NCI-H446 (cell line): ENCODE measurements around the gene AHNAK.
"Not testable (repeated sequence)": the region's sequence is repeated elsewhere in the genome, so short reads cannot be mapped to it uniquely, and the experiment has no call there.

Experiments
- DNase-seq, 2 experiments: peaks; one replicate each; lab custom pipeline; 2025; lab: John Stamatoyannopoulos, UW

The AHNAK gene

DNA sequence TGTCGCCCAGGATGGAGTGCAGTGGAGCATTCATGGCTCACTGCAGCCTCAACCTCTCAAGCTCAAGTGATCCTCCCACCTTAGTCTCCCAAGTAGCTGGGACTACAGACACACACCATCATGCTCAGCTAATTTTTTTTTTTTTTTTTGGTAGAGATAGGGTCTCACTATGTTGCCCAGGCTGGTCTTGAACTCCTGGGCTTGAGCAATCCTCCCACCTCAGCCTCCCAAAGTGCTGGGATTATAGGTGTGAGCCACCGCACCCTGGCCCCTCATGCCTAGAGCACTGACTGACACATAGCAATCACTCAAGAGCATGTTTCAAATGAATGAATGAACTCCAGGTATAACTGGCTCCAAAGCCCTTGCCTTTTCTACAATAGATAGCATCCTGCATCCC lies 3.9 kb upstream of the AHNAK start:
- DNase-seq = not testable (repeated sequence)

DNA sequence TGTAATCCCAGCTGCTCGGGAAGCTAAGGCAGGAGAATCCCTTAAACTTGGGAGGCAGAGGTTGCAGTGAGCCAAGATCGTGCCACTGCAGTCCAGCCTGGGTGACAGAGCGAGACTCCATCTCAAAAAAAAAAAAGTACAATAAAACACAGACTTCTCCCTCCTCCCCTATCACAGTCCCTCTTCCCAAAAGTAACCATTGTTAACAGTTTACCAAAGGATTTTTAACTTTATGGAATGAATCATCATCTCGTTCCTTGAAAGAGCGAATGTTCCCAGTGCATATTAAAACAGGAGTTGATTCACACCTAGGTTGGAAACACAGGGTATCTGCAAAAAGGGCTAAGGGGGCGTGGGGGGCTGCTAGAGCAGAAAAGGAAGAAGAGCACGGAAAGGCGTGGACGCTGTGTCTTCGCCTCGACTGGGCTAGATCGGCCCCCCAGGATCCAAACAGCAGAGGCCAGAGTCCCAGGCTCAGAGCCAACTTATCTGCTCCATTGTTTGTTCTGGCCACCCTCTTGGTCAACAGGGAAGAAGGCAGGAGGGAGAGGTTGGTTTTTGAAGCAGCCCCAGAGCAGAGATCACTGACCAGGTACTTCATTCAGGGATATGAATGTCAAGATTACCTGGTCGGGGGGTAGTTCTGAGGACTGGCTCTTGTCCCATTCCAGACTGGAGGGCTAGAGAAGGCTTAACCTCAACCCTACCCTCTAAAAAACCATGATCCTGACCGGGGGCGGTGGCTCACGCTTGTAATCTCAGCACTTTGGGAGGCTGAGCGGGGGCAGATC lies 2.1 kb upstream of the AHNAK start:
- no peak for DNase-seq

DNA sequence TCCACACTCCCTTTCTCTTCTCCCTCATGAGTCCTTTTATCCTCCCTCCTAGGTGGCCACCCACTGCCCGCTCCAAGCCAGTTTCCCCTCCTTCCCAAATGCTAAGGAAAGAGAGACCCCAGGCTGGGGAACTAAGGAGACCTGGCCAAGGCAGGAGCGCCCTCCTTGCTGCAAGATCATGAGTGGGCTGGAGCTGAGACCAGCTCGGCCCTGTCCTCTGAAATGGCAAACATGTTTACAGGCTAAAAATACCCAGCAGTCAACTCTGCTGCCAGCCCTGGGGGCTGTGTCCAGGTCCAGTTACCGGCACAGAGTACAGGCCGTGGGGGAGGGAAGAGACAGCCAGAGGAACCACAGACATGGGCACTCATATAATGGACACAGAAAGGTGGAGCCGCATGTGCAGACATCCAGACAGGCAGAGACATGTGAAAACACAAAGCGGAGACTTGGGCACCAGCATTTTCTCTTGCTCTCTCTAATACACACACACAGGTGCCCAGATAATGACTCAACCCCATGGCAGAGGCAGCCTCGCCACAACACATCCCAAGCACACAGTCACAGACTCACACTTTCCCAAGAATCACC lies 1.2 kb upstream of the AHNAK start:
- no peak for DNase-seq

DNA sequence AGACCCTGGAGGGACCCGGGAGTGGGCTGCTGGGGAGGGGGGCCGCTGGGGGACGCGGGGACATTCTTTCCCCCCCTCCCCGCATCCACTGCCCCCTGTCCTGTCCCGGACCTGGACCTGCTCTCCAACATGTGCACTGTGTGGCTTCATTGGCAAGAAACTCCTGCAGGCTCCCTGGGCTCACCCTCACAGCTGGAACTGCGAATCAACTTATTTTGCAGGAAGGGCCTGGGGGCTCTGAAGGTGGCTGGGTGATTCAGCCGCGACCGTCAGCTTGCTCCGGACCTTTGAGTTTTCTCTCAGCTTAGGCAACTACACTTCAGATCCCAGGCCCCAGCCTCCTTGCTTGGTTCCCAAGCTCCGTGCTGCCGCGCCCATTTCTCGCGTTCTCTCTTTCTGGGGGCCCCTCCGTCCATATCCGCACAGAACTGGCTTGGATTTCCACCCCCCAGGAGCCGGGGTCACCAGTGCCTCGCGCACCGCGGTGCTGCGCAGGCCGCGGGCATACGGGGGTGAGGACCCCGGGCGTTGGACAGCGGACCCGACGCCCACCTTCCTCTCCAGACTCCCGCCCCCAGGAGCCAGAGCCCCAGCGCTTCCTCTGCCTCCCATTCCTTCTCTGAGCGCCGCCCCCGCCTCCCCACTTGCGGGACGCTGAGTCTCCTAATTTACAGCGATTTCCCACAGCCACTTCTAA lies 471 bp upstream of the AHNAK start:
- DNase-seq = no peak

DNA sequence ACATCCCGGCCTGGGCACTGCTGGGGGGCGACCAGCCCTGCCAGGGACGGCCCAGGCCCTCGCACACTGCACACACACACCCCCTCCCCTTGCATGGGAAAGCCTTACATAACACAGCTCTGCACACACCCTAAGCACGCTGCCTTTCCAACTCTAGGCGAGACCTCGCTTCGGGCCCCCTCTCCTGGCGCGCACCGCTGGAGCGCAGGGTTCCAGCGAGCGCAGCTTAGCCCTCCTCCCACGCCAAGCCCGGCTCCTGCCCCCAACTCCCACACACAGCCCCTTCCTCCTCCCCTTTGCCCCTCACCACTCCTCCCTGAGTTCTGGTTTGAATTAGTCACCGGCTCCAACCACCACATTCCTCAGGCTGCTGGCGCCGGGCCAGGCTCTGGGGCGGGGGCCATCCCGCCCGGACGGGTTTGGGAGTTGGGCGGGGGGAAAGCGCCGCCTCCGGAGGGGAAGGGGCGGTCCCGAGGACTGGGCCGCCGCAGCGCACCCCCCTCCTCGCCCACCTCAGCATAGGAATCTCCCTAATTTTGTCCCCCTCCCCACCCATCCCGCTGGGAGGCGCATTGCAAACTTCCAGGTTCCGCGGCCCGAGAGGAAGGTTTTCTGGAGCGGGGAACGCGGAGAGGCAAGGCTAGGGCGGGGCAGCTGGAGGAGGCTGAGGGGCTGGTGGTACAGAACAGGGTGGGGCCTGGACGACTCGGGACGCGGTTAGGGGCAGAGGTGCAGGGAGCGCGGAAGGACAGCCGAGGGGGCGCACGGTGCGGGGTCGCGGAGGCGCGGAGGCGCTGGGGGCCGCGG lies 966 bp downstream of the AHNAK start:
- peak in 1 of 2 experiments; percentile 57 for DNase-seq

DNA sequence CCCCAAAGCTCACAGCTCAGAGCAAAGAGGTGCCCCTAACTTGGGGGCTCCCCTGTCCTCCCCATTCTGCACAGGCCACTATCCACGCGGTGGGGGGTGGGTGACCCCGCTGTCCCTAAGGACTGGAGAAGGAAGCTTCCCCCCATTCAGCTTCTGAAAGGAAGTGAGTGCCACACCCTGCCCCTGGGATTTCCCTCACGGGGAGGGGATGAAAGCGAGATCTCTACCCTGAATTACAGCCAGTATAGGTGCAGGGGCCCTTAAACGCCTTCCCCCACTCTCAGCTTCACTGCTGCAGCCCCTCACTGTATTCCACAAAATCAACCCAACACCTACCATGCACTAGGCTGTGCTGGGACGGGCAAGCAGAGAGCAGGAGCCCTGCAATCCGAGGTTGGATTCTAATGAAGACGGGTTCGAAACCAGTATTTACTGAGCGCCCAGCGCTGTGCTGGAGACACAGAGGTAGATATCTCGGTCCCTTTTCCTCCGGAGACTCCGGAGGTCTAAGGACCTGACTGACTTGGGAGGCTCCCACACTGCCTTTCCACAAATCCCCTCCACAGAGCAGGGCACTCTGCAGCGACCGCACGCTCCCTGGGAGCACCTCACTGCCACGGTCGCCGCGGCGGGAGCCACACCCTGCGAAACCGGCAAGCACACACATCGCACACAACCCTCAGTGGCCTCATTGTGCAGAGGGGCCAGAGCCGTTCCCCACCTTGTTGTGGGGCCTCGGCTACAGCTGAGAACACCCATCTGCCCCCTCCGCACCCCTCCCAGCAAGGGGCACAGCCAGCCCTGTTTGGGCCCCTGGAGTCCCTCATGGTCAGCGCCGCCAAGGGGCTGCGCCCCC lies 1.8 kb downstream of the AHNAK start:
- DNase-seq = no peak

DNA sequence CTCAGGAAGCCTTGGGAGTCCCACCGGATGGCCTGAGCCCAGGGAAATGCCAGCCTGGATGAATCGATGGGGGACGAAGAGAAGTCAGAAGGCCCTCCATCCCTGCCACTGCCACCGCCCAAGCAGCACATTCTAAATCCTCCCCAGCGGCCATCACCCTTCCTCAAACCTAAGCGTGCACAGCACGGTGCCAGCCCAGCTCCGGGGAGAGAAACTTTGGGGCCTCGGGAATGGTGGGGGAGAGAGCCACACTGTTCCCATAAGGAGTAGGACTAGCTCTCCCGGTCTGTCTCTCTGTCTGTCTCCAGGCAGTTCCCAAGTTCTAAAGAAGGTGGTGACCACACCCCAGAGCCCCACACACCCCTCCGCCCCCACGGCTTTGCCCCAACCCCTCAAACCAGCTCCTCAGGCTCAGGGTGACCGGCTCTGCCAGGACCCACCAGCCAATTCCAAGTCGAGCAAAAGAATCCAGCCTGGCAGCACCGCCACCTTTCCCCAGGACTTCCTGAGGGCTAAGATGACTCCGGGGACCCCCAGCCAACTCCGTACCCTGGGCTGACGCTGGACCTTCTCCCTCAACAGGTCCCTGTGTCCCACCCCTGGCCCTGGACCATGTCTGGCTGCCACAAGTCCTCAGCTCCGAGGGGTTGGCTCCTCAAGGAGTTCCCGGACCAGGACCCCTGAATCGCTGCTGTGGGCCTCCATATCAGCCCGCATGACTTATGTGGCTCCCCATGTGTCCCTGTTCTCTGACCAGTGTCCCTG lies 2.7 kb downstream of the AHNAK start:
- no peak for DNase-seq

DNA sequence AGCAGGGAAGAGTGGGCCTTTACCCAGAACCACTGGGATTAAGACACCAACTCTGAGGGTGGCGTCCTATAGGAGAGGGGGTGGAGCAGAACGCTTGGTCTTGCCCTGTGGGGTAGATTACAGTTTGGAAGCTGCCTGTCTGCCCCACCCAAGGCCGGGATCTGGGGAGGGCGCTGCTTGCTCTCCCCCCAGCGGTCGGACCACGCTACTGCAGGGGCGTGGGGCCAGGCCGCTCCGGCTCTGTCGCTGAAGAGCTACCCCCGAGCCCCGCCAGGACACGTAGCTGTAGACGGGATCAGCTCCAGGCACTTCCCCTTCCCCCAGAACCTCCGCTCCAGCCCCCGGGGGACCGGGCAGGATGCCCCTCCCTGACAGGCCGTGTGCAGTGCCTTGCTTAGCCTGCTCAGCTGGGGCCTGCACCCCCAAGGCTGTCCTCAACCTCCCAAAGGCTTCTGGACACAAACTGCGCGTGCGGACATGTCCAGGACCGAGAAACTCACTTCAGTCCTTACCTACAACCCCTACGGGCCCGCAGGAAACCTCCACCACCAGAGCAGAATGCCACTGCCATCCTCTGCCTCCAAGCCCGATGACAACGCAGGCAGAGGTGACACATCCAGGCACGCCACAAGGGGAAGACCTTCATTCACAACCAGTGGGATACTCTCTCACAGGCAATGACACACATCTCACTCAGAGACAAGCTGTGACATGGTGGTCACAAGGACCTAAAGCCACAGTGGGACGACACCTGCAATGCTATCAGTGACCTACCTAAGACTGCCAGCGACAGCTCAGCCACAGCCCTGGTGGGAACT lies 3.6 kb downstream of the AHNAK start:
- DNase-seq = peak; percentile 25 to 63

DNA sequence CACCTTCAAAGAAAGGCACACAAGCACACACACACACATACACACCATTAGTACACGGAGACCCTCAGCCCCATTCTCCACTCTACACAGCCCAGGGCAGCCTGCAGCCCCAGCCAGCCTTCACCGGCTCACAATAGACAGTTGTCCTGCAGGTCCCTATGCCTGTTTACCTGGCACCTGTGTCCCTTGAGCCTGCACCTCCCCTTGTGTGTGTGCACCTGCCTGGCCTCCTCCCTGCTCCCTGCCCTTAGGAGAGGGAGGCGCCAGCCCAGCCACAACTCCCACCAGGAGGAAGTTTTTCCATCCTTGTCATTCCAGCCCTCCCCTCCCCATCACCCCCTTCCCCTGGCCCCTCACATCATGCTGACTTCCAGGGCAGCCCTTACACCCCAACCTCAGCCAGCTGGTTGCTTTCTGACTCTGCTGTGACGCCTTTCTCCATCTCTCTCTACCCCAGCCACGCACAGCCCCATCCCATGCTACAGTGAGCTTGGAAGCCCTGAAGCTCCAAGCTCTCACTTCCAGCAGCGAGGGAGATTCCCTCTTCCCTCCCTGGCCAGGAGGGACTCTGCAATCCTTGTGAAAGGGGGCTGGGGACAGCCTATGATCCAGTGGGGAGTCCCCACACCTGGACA lies 4.4 kb downstream of the AHNAK start:
- DNase-seq = no peak

DNA sequence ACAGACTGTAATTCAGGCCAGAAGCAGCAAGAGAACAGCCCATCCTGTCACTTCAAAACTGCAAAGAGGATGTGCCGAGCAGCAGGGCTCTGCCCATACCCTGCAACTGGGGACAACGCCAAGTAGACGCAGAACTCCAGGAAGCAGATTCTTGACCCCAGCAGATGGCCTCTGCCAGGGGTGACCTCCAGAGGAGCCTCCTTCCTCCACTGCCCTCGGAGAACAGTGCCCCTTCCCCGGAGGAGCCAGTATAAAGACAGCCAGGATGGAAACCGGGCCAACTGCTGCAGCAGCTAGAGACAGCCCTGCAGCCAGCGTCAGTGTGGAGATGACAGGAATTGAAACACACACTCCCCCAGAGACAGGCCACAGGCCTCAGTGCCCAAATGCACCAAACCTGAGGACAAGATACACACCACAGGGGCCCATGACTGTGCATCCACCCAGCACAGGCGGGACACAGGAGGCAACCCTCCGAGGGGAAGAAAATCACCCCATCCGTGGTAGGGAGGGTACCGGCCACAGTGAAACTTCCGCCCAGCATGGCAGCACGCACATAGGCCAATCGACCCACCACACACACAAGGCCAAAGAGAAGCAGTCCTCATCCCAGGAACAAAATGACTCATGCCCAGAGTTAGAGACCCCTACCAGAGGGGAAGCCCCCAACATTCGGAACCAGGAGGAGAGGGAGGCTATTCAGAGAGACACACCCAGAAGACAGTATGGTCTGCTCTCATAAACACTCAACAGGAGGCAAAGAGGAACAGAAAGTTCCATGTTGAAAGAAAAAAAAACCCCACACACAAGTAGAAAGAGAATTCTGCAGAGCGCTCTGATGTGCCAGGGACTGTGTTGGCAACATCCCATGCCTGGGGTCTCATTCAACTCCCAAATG lies 5.6 kb downstream of the AHNAK start:
- DNase-seq = no peak

DNA sequence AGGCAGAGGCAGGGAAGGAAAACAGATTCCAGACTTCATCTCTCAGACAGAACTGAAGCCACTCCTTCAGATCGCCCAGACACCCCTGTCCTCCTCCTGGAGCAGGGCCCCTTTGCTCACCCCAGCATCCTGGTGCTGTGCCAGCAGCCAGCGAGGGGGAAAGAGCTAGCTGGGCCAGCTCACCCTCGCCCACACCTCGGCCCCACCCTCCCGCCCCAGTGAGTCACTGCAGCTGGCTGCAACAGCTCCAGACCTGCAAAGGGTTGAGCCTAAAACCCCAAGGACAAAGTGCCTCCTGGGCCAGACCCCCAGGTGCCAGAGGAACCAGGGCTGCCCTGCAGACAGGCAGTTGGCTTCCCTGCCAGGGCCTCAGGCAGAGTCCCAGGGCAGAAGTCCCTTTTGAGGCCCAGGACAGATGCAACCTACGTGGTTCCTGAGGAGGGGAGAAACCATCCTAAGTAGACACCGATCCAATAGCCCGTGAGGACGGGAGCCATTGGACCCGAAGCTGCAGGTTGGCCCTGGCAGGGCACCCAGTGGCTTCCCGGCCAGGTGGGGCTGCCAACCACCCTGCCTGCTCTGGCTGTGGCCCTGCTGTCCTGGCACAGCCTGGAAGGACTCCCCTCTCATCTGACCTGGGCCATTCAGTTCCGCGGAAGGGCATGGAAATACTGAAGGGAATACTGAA lies 7.2 kb downstream of the AHNAK start:
- peak in 1 of 2 experiments; percentile 39 for DNase-seq

DNA sequence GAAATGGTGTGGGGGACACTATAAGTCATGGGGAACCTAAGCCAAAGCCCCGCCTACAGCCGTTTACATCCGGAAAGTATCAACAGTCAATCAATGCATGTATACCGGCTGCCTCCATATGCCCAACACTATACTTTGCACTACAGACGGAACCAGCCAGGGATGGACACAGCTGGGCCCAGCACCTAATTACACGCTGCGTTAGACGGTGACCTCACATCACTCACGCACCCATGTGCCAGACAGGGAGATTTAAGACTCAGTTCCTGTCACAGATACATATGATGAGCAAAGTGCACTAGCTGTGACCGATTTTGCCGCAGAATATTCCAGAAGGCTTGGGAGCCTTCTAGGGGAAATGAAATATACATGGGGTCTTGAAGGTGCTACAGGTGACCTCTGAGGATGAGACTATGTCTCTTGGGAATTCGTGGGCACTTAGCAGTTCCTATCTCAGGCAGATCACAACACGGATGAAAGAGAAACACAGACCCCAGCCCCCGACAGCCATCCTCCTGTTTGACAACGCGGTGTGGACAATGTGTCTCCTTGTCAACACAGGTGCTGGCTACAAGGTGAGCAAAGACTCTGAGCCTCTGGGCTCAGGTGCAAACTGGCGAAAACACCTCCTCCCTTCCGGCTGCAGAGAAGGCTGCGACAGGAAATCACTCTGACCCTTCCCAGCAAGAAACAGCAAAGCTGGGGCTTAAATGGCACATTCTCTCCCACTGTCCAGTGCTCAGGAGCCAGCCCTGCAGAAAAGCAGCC lies 8.0 kb downstream of the AHNAK start:
- no peak for DNase-seq

DNA sequence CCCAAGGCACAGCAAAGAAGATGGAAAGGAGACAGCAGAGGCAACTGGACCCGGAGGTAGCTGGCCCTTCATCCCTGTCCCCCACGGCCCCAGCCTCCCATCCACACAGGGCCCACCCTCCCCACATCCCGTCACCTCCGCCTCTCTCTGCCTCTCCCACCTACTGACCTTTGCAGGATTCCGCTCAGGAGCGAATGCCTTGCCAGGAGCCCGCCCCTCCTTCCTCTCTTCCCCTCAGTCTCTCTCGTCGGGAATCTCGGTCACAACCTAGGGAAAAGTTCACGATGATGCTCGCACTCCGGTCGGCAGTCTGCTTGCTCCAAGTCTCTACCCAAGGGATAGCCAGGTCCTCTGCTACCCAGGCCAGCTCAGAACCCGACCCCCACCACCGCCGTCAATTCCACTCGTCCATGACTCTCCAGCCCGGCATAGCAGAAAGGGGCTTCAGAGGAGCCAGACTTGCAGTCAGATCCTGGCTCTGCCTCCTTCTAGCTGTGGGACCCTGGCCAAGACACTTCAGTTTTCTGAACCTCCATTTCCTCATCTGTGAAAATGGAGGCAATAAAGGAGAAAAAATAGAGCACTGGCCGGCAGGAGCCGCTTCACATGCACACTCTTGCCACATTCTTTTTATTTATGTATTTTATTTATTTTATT lies 10.2 kb downstream of the AHNAK start:
- DNase-seq = no peak

DNA sequence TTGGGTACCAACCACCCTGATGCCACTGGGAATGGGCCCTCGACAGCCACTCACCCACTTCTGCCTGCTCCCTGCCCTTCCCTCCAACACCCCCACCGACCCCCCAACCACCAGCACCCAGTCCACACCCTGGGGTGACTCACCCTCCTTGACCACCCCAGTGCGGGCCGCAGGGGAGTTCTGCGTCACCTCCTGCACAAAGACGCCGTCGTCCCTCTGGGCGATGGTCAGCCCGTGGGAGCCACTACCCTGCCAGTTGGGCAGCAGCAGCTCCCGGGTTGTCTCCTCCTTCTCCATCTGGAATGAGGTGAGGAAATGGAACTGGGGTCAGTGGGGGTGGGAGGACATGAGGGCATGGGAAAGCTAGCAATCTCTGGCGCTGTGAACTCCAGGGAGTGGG lies 10.8 kb downstream of the AHNAK start:
- no peak for DNase-seq

DNA sequence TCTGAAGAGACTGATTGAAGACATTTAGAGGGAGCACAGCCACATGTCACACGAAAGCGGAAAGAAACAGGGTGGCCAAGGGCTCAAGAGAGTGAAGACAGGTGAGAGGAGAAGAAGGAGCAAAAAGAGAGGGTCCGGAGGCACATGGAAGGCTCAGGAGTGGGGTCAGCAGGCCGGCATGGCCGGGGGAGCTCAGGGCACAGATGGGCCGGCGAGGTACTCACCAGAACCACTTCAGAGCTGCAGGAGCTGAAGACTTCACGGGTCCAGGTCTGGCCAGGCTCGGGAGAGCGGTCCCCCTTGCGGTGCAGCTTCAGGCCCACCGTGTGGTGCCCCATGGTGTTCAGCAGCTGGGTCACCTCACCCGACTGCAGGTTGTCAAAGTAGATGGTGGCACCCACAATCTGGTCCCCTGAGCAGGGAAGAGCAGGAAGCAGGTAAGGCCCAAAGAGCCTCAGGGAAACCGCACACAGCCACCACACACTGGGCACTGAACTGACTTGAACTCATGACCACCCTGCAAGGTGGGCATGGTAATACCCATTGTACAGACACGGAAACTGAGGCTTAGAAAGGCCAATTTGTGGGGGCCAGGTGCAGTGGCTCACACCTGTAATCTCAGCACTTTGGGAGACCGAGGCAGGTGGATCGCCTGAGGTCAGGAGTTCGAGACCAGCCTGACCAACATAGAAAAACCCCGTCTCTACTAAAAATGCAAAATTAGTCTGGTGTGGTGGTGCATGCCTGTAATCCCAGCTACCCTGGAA lies 11.6 kb downstream of the AHNAK start:
- no peak for DNase-seq

DNA sequence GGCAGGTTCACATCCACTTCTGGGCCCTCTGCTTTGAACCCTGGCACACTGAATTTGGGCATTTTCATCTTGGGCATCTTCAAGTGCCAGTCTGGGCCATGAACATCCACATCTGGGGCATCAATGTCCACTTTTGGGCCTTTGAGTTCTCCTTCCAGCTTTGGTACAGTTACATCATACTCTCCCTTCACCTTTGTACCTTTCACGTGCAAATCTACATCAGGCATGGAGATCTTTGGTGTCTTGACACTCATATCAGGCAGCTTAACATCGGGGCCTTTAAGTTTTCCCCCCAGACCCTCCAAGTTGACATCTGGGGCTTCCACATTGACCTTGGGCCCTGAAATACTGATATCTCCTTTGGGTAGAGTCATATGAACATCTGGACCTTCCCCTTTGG lies 14.5 kb downstream of the AHNAK start:
- DNase-seq = no peak
